ENCODE results near the gene STPG3. TPM values are rescaled to one million over a fixed set of nuclear protein-coding genes. Genes with fewer than 3 reads are reported as not detected.

The STPG3 gene
- total and polyA plus RNA-seq, 2 experiments from 2014 or later = not detected

DNA sequence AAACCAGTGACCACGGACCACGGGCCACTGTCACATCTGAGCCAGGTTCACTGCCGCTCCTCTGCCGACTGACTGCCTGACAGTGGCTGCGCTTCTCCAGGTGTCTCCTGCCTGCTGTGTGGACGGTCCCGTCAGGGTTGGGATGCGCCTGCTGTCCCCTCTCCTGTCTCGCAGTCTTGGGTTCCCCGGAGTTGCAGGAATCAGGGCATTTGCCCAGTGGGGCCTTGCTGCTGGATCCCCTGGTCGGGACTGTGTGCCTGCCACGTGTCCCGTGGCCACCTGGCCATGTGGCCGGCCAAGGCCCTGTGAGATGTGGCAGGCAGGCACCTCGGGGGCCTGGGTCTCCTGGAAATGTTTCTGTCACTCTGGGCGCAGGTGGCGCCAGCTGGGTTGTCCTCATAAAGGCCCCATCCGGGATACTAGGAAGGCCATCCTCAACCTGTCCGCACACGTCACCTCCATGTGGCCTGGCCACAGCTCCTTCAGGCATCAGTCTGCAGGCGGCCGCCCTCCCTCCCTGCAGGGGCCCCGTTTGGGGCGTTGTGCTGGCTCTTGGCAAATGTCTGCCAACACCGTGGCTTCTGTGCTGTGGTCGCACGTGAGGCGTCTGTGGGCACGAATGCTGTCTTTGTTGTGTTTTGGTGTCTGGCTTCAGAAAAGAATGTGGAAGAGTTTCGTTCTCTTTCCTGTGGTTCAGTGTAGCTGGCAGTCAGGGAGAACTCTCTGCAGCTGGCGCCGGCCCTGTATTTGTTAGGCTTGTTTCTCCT is 20.0 kb downstream of the STPG3 start (continued):
- TF ChIP-seq CREB1 (CRISPR knock-in tag; IDR thresholded peaks at IDR 0.05; ENCODE audit: low read depth) = no peak
- TF ChIP-seq POLR2AphosphoS5 (IDR thresholded peaks at IDR 0.05; ENCODE audit: low read depth) = no peak

DNA sequence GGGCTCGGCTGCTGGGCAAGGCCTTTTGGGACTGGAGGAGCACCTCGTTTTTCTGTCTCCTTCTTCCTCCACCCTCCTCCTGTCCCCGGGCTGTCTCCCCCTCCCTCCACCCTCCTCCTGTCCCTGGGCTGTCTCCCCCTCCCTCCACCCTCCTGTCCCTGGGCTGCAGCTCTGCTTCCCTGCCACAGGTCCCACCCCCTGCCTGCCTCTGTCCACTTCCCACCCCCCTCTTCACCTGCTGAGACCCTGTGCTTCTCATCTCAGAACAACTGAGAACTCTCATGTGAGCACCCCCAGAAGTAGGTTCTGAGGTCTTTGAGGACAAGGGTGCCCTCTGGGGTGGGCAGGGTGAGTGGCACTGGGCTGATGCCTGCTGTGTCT is 20.6 kb downstream of the STPG3 start:
- no peak overlapping the region for H3K4me3 ChIP-seq
- H4K20me1 ChIP-seq (replicated peaks; ENCODE audit: insufficient read depth) = 0 out of 2 replicates have a peak, but pooled peaks cover 9% of the 10 kb centered on the region
- H2AFZ ChIP-seq = no peak overlapping the region
- peaks cover 29% of the 10 kb centered on the region for H3K27me3 Mint-ChIP-seq (ENCODE audit: insufficient read depth, low read depth, poor library complexity)
- no peak overlapping the region; the same call in 1 of the 2 replicates for H3K27ac ChIP-seq (ENCODE audit: low read depth)
- H3K4me2 ChIP-seq = no peak overlapping the region
- no peaks in the 10 kb centered on the region for H3K79me2 ChIP-seq (replicated peaks; ENCODE audit: insufficient read depth)
- no peaks in the 10 kb centered on the region for H3K9me2 ChIP-seq (ENCODE audit: insufficient read depth)
- peaks cover 6% of the 10 kb centered on the region for H3K4me1 ChIP-seq (ENCODE audit: insufficient read depth)
- H3K4me3 Mint-ChIP-seq = no peak overlapping the region
- H3K36me3 ChIP-seq (ENCODE audit: insufficient read depth) = peaks cover 10% of the 10 kb centered on the region; the same call in 1 of the 2 replicates
- H3F3A ChIP-seq (replicated peaks; ENCODE audit: low read depth) = 0 out of 2 replicates have a peak, but pooled peaks cover 1% of the 10 kb centered on the region
- H3K27ac Mint-ChIP-seq = no peak overlapping the region
- H3K9me3 Mint-ChIP-seq = no peaks in the 10 kb centered on the region; the same call in 2 of the 3 replicates
- no peaks in the 10 kb centered on the region for H3K27me3 ChIP-seq (ENCODE audit: insufficient read depth)
- H3K36me3 Mint-ChIP-seq (ENCODE audit: low read depth) = peaks cover 31% of the 10 kb centered on the region
- peaks cover 32% of the 10 kb centered on the region for H3K4me1 Mint-ChIP-seq
- DNase-seq (ENCODE audit: low spot score) (no peak), ATAC-seq (no peak)
- TF ChIP-seq STAT1 (IDR thresholded peaks at IDR 0.05; ENCODE audit: unreplicated experiment) = no peak
- TF ChIP-seq POLR2AphosphoS5 (IDR thresholded peaks at IDR 0.05; ENCODE audit: low read depth) = no peak
- TF ChIP-seq NANOG (IDR thresholded peaks at IDR 0.05; ENCODE audit: borderline replicate concordance) = no peak
- TF ChIP-seq CREB1 (CRISPR knock-in tag; IDR thresholded peaks at IDR 0.05; ENCODE audit: low read depth) = no peak
- no peak for TF ChIP-seq EZH2phosphoT487 (IDR thresholded peaks at IDR 0.05; ENCODE audit: unreplicated experiment)
- TF ChIP-seq EZH2 (IDR thresholded peaks at IDR 0.05; ENCODE audit: low read depth, unreplicated experiment) = no peak
- no peak for TF ChIP-seq ZNF462 (CRISPR knock-in tag; IDR thresholded peaks at IDR 0.05)
- no peak for TF ChIP-seq REST (IDR thresholded peaks at IDR 0.05; ENCODE audit: unreplicated experiment)
- no peak for TF ChIP-seq ZNF114 (CRISPR knock-in tag; IDR thresholded peaks at IDR 0.05)
- TF ChIP-seq ZNF331 (CRISPR knock-in tag; IDR thresholded peaks at IDR 0.05; ENCODE audit: low read depth) = no peak
- TF ChIP-seq CTCF (conservative IDR thresholded peaks at IDR 0.05; ENCODE audit: low read depth in 2 of 2) = no peak
- TF ChIP-seq ETS1 (IDR thresholded peaks at IDR 0.05) = no peak

Data from GM23338 (cell line).